Lung (tissue), 12 donors: ENCODE data around the gene GNPDA1. TPM values are rescaled to one million over a fixed set of nuclear protein-coding genes. Genes with fewer than 3 reads are reported as not detected.

ENCODE experiments used
- ATAC-seq: fragments of 200-7000 bp; cut with Tn5 transposase; one replicate; pipeline ENCODE4 v1.9.1; 2020; ENCODE audit warnings: moderate number of reproducible peaks; ENCODE audit not compliant: insufficient read depth, low FRiP score
- DNase-seq, 3 donors: peaks; one replicate each; pipeline ENCODE4 v3.0.0-alpha.2; 2013 to 2017
- H3K27ac ChIP-seq, 2 donors: one replicate each; pipeline ENCODE4 v1.5.1; 2013; ENCODE audit warnings: mild to moderate bottlenecking in 2 of 2, moderate library complexity in 2 of 2, control low read depth in 1 of 2, inconsistent platforms in 1 of 2, low read depth in 1 of 2, low read length in 1 of 2
- H3K27me3 ChIP-seq, 3 donors: one replicate each; pipeline ENCODE4 v1.5.1; 2013; ENCODE audit warnings: low read length in 2 of 3; ENCODE audit not compliant: control insufficient read depth in 3 of 3, insufficient read depth in 3 of 3
- H3K36me3 ChIP-seq, 4 donors: one replicate each; pipeline ENCODE4 v1.5.1; 2013; ENCODE audit warnings: low read length in 4 of 4, mild to moderate bottlenecking in 1 of 4, moderate library complexity in 1 of 4; ENCODE audit not compliant: control insufficient read depth in 4 of 4, insufficient read depth in 4 of 4
- H3K4me1 ChIP-seq, 5 donors: one replicate each; pipeline ENCODE4 v1.5.1; 2013; ENCODE audit warnings: low read length in 5 of 5, mild to moderate bottlenecking in 2 of 5, moderate library complexity in 1 of 5; ENCODE audit not compliant: control insufficient read depth in 5 of 5, insufficient read depth in 5 of 5
- H3K4me3 ChIP-seq: one replicate; pipeline ENCODE4 v1.5.1; 2013; ENCODE audit warnings: mild to moderate bottlenecking, control low read depth, moderate library complexity
- H3K9ac ChIP-seq, 2 donors: one replicate each; pipeline ENCODE4 v1.5.1; 2013; ENCODE audit warnings: low read length in 2 of 2, control low read depth in 1 of 2; ENCODE audit not compliant: insufficient read depth in 1 of 2
- H3K9me3 ChIP-seq, 4 donors: one replicate each; pipeline ENCODE4 v1.5.1; 2013; ENCODE audit warnings: low read length in 3 of 4, mild to moderate bottlenecking in 1 of 4, moderate library complexity in 1 of 4; ENCODE audit not compliant: control insufficient read depth in 4 of 4, insufficient read depth in 3 of 4
- WGBS, 2 donors: extraction: QIAGEN DNeasy Blood & Tissue Kit; methylation state at CpG; one replicate each; pipeline ENCODE4 v1.1.7; 2013; 5-methylcytosine and 5-hydroxymethylcytosine counted together
- polyA plus RNA-seq, 2 donors: library from polyadenylated mRNA; stranded (reverse); fragments of 200-250 nt; gene quantifications; one replicate each; pipeline ENCODE4 v1.2.1, GENCODE V29; 2013
- total RNA-seq, 2 donors: library from RNA; depleted of rRNA in 1 of 2; stranded (reverse); fragments of >200 nt in 1 of 2; gene quantifications; one replicate each; pipeline ENCODE4 v1.2.1, GENCODE V29; 2014 to 2021
- TF ChIP-seq, protein P1 (sequence below): IDR thresholded peaks from 2 replicates; pipeline ENCODE4 v1.5.1; 2012; ENCODE audit warnings: mild to moderate bottlenecking; ENCODE audit errors: control extremely low read depth, extremely low read depth
- donor health status: control.
- donor health status: control.
- donor health status: Bipolar disorder and iron deficiency.
- donor health status: healthy.
- donor health status: DM: yes; HTN: yes; CAD: no.

The GNPDA1 gene
- total and polyA plus RNA-seq, 4 donors, result 23.3 to 51.4 (median 31.3) TPM

- peaks cover 0 to under 1% (median 0%) of the 10 kb centered on the region in 4 donors for H3K36me3 ChIP-seq
- ATAC-seq (no peak), DNase-seq (no peak)
- H3K9me3 ChIP-seq, result no peaks in the 10 kb centered on the region
- no peaks in the 10 kb centered on the region for H3K27me3 ChIP-seq
- H3K4me1 ChIP-seq, result peaks cover 0 to 16% (median 8%) of the 10 kb centered on the region in 5 donors
- TF ChIP-seq, protein P1, sequence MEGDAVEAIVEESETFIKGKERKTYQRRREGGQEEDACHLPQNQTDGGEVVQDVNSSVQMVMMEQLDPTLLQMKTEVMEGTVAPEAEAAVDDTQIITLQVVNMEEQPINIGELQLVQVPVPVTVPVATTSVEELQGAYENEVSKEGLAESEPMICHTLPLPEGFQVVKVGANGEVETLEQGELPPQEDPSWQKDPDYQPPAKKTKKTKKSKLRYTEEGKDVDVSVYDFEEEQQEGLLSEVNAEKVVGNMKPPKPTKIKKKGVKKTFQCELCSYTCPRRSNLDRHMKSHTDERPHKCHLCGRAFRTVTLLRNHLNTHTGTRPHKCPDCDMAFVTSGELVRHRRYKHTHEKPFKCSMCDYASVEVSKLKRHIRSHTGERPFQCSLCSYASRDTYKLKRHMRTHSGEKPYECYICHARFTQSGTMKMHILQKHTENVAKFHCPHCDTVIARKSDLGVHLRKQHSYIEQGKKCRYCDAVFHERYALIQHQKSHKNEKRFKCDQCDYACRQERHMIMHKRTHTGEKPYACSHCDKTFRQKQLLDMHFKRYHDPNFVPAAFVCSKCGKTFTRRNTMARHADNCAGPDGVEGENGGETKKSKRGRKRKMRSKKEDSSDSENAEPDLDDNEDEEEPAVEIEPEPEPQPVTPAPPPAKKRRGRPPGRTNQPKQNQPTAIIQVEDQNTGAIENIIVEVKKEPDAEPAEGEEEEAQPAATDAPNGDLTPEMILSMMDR, result no peak
- no peak overlapping the region for H3K27ac ChIP-seq
- H3K4me3 ChIP-seq, result no peak overlapping the region
- 97 to 99% methylated on average over 2 of the region's 2 CpGs for WGBS, 2 donors
- no peak overlapping the region for H3K9ac ChIP-seq
Observed at GRCh38 chr5:141966963-141967333, 45.9 kb downstream of the GNPDA1 start.

- no peak overlapping the region for H3K4me3 ChIP-seq
- TF ChIP-seq, protein P1, result no peak
- no peak overlapping the region for H3K27ac ChIP-seq
- no peak overlapping the region for H3K9ac ChIP-seq
- DNase-seq (no peak), ATAC-seq (no peak)
- no peaks in the 10 kb centered on the region for H3K9me3 ChIP-seq
- peaks cover 0 to 16% (median 8%) of the 10 kb centered on the region in 5 donors for H3K4me1 ChIP-seq
- H3K27me3 ChIP-seq, result no peaks in the 10 kb centered on the region
- WGBS, 2 donors, result 82 to 83% methylated on average over 4 of the region's 4 CpGs
- no peaks in the 10 kb centered on the region for H3K36me3 ChIP-seq
Observed at GRCh38 chr5:141966275-141966962, 46.4 kb downstream of the GNPDA1 start.

GRCh38 chr5:141965071-141965470, 47.8 kb downstream of the GNPDA1 start:
- Histone ChIP-seq H3K4me3 (no peak overlapping the region), H3K4me1 (peaks cover 0 to 12% (median 1%) of the 10 kb centered on the region in 5 donors), H3K27ac (no peak overlapping the region), H3K9me3 (no peaks in the 10 kb centered on the region), H3K36me3 (no peaks in the 10 kb centered on the region), H3K27me3 (no peaks in the 10 kb centered on the region), H3K9ac (no peak overlapping the region)
- 75 to 81% methylated on average over 7 of the region's 7 CpGs for WGBS, 2 donors
- TF ChIP-seq, protein P1, result no peak
- DNase-seq (no peak), ATAC-seq (no peak)

DNA sequence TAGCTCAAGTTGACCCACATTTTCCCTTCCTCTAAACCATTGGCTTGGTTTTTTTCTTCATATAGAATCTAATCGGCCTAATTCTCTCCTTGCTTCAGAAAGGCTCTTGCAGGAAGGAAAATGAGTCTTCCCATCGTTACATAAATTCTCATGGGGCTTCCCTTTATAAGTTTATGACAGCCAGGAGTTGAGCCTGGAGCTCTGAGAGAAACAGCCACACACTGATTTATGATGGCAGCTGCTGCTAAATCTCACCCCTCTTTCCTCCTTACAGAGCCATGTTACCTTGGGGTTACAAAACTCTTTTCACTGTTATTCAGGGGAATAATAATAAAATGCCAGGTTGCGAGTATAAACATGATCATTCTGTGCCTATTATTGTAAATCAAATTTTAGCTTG, 49.1 kb downstream of the GNPDA1 start:
- TF ChIP-seq, protein P1, result no peak
- H3K9ac ChIP-seq, result no peak overlapping the region
- no peaks in the 10 kb centered on the region for H3K27me3 ChIP-seq
- H3K4me3 ChIP-seq, result no peak overlapping the region
- H3K4me1 ChIP-seq, result peaks cover 0 to 9% (median 3%) of the 10 kb centered on the region in 5 donors
- no peaks in the 10 kb centered on the region for H3K9me3 ChIP-seq
- no peak overlapping the region for H3K27ac ChIP-seq
- H3K36me3 ChIP-seq, result no peaks in the 10 kb centered on the region
- DNase-seq (no peak), ATAC-seq (no peak)
- 43 to 57% methylated on average over 3 of the region's 3 CpGs for WGBS, 2 donors
